Memory B cell (primary cell): ENCODE results near the gene ZNF609.

Experiments used
- ATAC-seq: fragments of 150-1000 bp; cut with Tn5 transposase; 2 replicates; pipeline ENCODE4 v1.10.0; 2021; ENCODE audit warnings: low read depth, mild to moderate bottlenecking, moderate library complexity
- DNase-seq, 2 donors: peaks; one replicate each; pipeline ENCODE4 v3.0.0; 2022; ENCODE audit warnings: low spot score in 2 of 2
- H3K27ac Mint-ChIP-seq: one replicate; pipeline ENCODE4 v1.8.0; 2022; ENCODE audit warnings: mild to moderate bottlenecking, moderate library complexity, mixed read lengths
- H3K27me3 Mint-ChIP-seq: one replicate; pipeline ENCODE4 v1.8.0; 2022; ENCODE audit warnings: mixed read lengths
- H3K36me3 Mint-ChIP-seq: one replicate; pipeline ENCODE4 v1.8.0; 2022; ENCODE audit warnings: mild to moderate bottlenecking, mixed read lengths
- H3K4me1 Mint-ChIP-seq: one replicate; pipeline ENCODE4 v1.8.0; 2022; ENCODE audit warnings: mixed read lengths
- H3K4me3 Mint-ChIP-seq: one replicate; pipeline ENCODE4 v1.8.0; 2022; ENCODE audit warnings: mild to moderate bottlenecking, moderate library complexity, mixed read lengths
- H3K9me3 Mint-ChIP-seq: one replicate; pipeline ENCODE4 v1.8.0; 2022; ENCODE audit warnings: mixed read lengths

ZNF609 gene

DNA sequence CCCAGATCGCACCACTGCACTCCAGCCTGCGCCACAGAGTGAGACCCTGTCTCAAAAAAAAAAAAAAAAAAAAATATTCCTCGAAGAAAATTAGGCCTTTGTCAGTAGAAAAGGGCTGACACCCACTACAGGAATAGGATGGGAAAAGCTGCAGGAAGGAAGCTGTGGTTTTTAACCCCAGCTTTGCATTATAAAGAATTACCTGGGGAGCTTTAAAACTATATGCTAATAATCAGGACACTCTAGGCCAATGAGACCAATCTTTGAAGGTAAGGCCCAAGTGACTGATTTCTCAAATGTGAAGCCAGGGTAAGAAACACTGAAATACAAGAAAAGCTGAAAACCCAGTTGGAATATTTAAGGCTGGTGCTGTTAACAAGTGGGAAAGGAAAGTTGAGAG lies 240.7 kb downstream of the ZNF609 start:
- no peak for DNase-seq
- peaks cover 45% of the 10 kb centered on the region for H3K4me1 Mint-ChIP-seq

GRCh38 chr15:64701482-64702184 lies 241.3 kb downstream of the ZNF609 start:
- H3K27me3 Mint-ChIP-seq = no peaks in the 10 kb centered on the region
- no peak for DNase-seq
- peak overlapping the region; percentile 93 for H3K4me3 Mint-ChIP-seq
- H3K4me1 Mint-ChIP-seq = peaks cover 45% of the 10 kb centered on the region
- peaks cover 6% of the 10 kb centered on the region for H3K36me3 Mint-ChIP-seq
- no peaks in the 10 kb centered on the region for H3K9me3 Mint-ChIP-seq
- no peak for ATAC-seq
- H3K27ac Mint-ChIP-seq = peak overlapping the region; percentile 76

More for the DNA sequence above, 240.7 kb downstream of the ZNF609 start:
- Mint-ChIP-seq H3K9me3 (no peaks in the 10 kb centered on the region), H3K27ac (peak overlapping the region; percentile 76), H3K4me3 (peak overlapping the region; percentile 93), H3K36me3 (peaks cover 6% of the 10 kb centered on the region), H3K27me3 (no peaks in the 10 kb centered on the region)
- no peak for ATAC-seq

- no peaks in the 10 kb centered on the region for H3K9me3 Mint-ChIP-seq
- no peaks in the 10 kb centered on the region for H3K27me3 Mint-ChIP-seq
- peak overlapping the region; percentile 93 for H3K4me3 Mint-ChIP-seq
- peak; percentile 96 for ATAC-seq
- H3K36me3 Mint-ChIP-seq = peaks cover 6% of the 10 kb centered on the region
- peaks cover 40% of the 10 kb centered on the region for H3K4me1 Mint-ChIP-seq
- DNase-seq = peak; percentile 94 to 95
- peak overlapping the region; percentile 76 for H3K27ac Mint-ChIP-seq
Observed at GRCh38 chr15:64702816-64703631, 242.6 kb downstream of the ZNF609 start.

- H3K27me3 Mint-ChIP-seq = no peaks in the 10 kb centered on the region
- DNase-seq = no peak
- H3K9me3 Mint-ChIP-seq = no peaks in the 10 kb centered on the region
- H3K36me3 Mint-ChIP-seq = peaks cover 6% of the 10 kb centered on the region
- peaks cover 34% of the 10 kb centered on the region for H3K4me1 Mint-ChIP-seq
- ATAC-seq = no peak
- H3K27ac Mint-ChIP-seq = peak overlapping the region; percentile 76
- H3K4me3 Mint-ChIP-seq = peak overlapping the region; percentile 93
Observed at GRCh38 chr15:64703632-64703959, 243.2 kb downstream of the ZNF609 start.

DNA sequence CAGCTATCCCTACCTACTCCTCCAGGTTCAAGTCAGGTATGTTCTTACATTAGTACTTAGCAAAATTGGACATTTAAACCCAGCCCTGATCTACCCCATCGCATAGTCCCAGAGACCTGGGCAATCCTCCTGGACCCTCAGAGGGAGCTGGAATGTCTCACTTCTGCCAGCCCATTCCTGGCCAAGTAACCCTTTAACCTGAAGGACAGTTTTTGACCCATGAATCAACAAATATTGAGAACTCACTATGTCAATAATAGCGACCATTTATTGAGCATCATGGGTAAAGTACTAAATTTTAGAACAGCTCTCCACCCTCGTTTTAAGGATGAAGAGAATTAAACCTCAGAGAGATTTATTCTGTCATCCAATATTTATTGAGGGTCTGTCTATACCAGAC lies 244.6 kb downstream of the ZNF609 start:
- no peaks in the 10 kb centered on the region for H3K27me3 Mint-ChIP-seq
- H3K4me1 Mint-ChIP-seq = peaks cover 28% of the 10 kb centered on the region

GRCh38 chr15:64706011-64706911 lies 245.9 kb downstream of the ZNF609 start:
- Mint-ChIP-seq H3K4me3 (no peak overlapping the region), H3K27ac (no peak overlapping the region), H3K27me3 (no peaks in the 10 kb centered on the region), H3K36me3 (no peaks in the 10 kb centered on the region), H3K9me3 (no peaks in the 10 kb centered on the region), H3K4me1 (peaks cover 19% of the 10 kb centered on the region)
- no peak for DNase-seq
- ATAC-seq = no peak

More for the DNA sequence above, 244.6 kb downstream of the ZNF609 start:
- H3K9me3 Mint-ChIP-seq = no peaks in the 10 kb centered on the region
- H3K4me3 Mint-ChIP-seq = no peak overlapping the region
- ATAC-seq (no peak), DNase-seq (no peak)
- peaks cover 6% of the 10 kb centered on the region for H3K36me3 Mint-ChIP-seq
- H3K27ac Mint-ChIP-seq = no peak overlapping the region

GRCh38 chr15:64710676-64711428 lies 250.5 kb downstream of the ZNF609 start:
- Mint-ChIP-seq H3K36me3 (no peaks in the 10 kb centered on the region), H3K9me3 (no peaks in the 10 kb centered on the region), H3K4me3 (no peak overlapping the region), H3K27ac (no peak overlapping the region), H3K4me1 (no peaks in the 10 kb centered on the region), H3K27me3 (no peaks in the 10 kb centered on the region)
- ATAC-seq = no peak
- no peak for DNase-seq

- no peaks in the 10 kb centered on the region for H3K27me3 Mint-ChIP-seq
- no peak for ATAC-seq
- DNase-seq = no peak
- no peaks in the 10 kb centered on the region for H3K36me3 Mint-ChIP-seq
- H3K27ac Mint-ChIP-seq = no peak overlapping the region
- H3K9me3 Mint-ChIP-seq = no peaks in the 10 kb centered on the region
- no peaks in the 10 kb centered on the region for H3K4me1 Mint-ChIP-seq
- H3K4me3 Mint-ChIP-seq = no peak overlapping the region
Observed at GRCh38 chr15:64712353-64712752, 252.0 kb downstream of the ZNF609 start.

DNA sequence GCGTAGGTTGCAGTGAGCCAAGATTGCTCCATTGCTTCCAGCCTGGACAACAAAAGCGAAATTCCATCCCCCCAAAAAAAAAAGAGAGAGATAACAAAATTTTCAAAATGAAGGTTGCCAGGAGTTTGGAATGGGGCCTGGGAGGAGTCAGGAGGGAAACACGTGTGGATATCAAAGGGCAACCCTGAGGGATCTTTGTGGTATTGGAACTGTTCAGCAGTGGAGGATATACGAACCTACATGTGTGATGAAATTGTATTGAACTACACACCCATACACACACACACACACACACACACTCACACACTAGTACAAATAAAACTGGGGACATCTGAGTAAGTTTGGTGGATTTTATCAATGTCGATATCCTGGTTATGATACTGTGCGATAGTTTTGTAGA lies 253.2 kb downstream of the ZNF609 start:
- H3K27ac Mint-ChIP-seq = no peak overlapping the region
- H3K9me3 Mint-ChIP-seq = no peaks in the 10 kb centered on the region
- H3K36me3 Mint-ChIP-seq = no peaks in the 10 kb centered on the region
- no peak overlapping the region for H3K4me3 Mint-ChIP-seq
- DNase-seq (no peak), ATAC-seq (no peak)
- no peaks in the 10 kb centered on the region for H3K4me1 Mint-ChIP-seq
- H3K27me3 Mint-ChIP-seq = no peaks in the 10 kb centered on the region

GRCh38 chr15:64716452-64716851 lies 256.1 kb downstream of the ZNF609 start:
- ATAC-seq (no peak), DNase-seq (no peak)
- Mint-ChIP-seq H3K27ac (no peak overlapping the region), H3K4me1 (no peaks in the 10 kb centered on the region), H3K36me3 (no peaks in the 10 kb centered on the region), H3K9me3 (no peaks in the 10 kb centered on the region), H3K27me3 (peaks cover 3% of the 10 kb centered on the region), H3K4me3 (no peak overlapping the region)

DNA sequence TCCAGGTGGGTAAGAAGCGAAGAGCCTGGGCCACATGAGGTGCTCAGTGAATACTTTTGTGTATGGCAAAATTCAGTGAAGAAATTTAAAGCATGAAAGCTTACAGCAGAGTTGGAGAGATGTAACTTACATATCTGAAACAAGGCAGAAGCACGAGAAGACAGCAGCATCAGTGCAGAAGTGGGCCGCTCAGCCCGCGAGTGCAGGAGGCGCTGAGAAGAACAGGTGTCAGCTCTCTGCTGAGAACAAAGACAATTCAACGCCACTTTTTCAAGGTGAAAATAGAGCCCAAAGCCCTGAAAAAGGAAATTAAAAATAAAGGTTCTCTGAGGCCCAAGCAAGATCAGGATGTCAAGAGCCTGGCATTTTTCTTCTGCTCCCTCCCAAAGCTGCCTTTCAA lies 256.8 kb downstream of the ZNF609 start:
- ATAC-seq (no peak), DNase-seq (no peak)
- Mint-ChIP-seq H3K9me3 (no peaks in the 10 kb centered on the region), H3K27ac (no peak overlapping the region), H3K4me1 (no peaks in the 10 kb centered on the region), H3K27me3 (peaks cover 3% of the 10 kb centered on the region), H3K36me3 (no peaks in the 10 kb centered on the region), H3K4me3 (no peak overlapping the region)

DNA sequence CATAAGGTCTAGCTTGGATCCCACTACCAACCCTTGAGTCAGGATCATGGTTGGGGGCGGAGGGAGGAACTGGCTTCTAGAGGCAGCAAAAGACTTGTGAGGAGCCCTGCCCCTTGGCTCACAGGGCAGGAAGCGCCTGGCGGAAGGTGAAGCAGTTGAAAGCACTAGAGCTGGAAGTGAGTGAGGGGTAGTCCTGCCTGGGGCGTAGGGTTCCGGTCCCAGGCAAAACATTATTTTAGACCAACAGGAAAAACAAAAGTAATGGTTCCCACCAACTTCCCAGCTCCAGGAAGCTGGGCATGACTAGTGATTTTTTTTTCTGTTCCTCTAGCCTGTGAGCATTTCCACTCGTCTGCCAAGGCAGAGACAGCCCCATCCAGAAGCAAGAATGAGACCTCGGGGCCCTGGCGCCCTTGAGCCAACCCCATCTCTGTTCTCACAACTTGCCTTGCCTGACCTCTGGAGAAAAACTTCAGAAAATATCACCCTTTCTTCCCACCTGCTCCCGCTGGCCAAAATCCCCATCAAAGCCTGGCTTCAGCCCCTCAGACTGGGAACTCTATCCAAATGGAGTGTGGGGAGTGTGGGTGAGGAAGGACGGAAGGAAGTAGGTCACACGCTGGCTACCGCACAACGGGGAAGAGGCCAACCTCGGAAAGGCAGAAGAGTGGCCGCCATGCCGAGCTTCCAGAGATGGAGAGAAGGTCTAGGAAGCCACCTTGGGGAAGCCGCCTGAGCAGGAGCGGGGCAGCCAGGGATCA lies 257.5 kb downstream of the ZNF609 start:
- Mint-ChIP-seq H3K9me3 (no peaks in the 10 kb centered on the region), H3K27ac (no peak overlapping the region), H3K27me3 (peaks cover 3% of the 10 kb centered on the region), H3K36me3 (no peaks in the 10 kb centered on the region), H3K4me3 (no peak overlapping the region), H3K4me1 (no peaks in the 10 kb centered on the region)
- no peak for DNase-seq
- no peak for ATAC-seq

DNA sequence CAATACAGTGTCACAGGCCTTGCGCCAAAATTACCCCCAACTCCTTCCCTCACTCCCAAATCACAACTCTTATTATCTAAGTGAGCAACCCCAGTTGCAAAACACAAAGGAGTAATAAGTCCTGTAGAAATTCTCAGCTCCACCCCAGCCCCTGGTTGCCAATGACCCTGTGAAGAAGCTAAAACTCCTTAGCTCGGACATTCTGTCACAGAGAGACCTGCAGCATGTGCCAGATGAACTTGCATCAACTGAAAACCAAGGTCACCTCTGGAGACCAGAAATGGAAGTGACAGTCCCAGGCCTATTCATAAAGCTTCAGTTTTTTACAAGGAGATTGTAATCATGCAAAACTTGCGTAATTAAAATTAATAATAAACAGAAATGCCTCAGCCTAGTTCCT lies 259.8 kb downstream of the ZNF609 start:
- H3K4me3 Mint-ChIP-seq = no peak overlapping the region
- no peaks in the 10 kb centered on the region for H3K4me1 Mint-ChIP-seq
- no peak for ATAC-seq
- peaks cover 3% of the 10 kb centered on the region for H3K27me3 Mint-ChIP-seq
- no peaks in the 10 kb centered on the region for H3K9me3 Mint-ChIP-seq
- H3K27ac Mint-ChIP-seq = no peak overlapping the region
- H3K36me3 Mint-ChIP-seq = no peaks in the 10 kb centered on the region
- DNase-seq = no peak
